SK-N-MC (cell line): ENCODE results near the gene BACH2.

Experiments
- EZH2 ChIP-seq: fragments of 200-600 bp; sonication (generic); IDR thresholded peaks from one replicate; pipeline ENCODE4 v1.6.1; 2017; ENCODE audit warnings: antibody characterized with exemption
- FOXP2 ChIP-seq: optimal IDR thresholded peaks from 2 replicates; pipeline ENCODE3; 2011; ENCODE audit warnings: mild to moderate bottlenecking, moderate library complexity; ENCODE audit not compliant: insufficient read depth; ENCODE audit errors: extremely low read length, control extremely low read depth
- POLR2AphosphoS5 ChIP-seq: IDR thresholded peaks from 2 replicates; pipeline ENCODE4 v1.6.1; 2012; ENCODE audit warnings: mild to moderate bottlenecking, low read depth, low read length, borderline replicate concordance

DNA sequence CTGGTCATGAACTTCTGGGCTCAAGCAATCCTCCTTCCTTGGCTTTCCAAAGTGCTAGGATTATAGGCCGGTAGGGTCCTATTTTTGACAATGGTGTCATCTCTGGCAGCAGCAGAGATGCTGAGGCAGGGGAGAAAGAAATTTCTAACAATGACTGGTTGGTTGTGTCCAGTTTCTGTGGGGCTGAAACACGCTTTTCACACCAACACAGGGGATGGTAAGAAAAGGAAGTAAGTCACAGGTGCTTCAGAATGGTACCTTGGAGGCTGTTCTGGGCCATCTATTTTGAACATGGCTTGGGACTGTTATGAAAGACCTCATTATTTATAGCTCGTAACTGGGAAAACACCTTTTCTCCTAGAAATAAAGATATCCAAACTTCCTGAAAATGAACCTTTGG, 329.7 kb downstream of the BACH2 start:
- TF ChIP-seq POLR2AphosphoS5 (no peak), EZH2 (no peak), FOXP2 (no peak)
